NB4 (cell line): Measurements from ENCODE around the gene CTAGE9.

Experiments used
- DNase-seq: peaks from one replicate; pipeline ENCODE4 v3.0.0; 2010; ENCODE audit warnings: low read depth
- H3K4me3 ChIP-seq: one replicate; pipeline ENCODE4 v1.5.1; 2011; ENCODE audit warnings: mild to moderate bottlenecking, low read depth, low read length, moderate library complexity
- CTCF ChIP-seq: IDR thresholded peaks from one replicate; pipeline ENCODE4 v1.5.1; 2012; ENCODE audit warnings: low read depth, low read length
- MAX ChIP-seq: IDR thresholded peaks from 2 replicates; pipeline ENCODE4 v1.6.1; 2011; ENCODE audit warnings: low read depth, low read length
- MYC ChIP-seq: IDR thresholded peaks from 2 replicates; pipeline ENCODE4 v1.6.1; 2011; ENCODE audit warnings: low read depth, low read length
- POLR2A ChIP-seq: IDR thresholded peaks from 2 replicates; pipeline ENCODE4 v1.6.1; 2011; ENCODE audit warnings: mild to moderate bottlenecking; ENCODE audit not compliant: insufficient read length; ENCODE audit errors: extremely low read depth

Gene CTAGE9

DNA sequence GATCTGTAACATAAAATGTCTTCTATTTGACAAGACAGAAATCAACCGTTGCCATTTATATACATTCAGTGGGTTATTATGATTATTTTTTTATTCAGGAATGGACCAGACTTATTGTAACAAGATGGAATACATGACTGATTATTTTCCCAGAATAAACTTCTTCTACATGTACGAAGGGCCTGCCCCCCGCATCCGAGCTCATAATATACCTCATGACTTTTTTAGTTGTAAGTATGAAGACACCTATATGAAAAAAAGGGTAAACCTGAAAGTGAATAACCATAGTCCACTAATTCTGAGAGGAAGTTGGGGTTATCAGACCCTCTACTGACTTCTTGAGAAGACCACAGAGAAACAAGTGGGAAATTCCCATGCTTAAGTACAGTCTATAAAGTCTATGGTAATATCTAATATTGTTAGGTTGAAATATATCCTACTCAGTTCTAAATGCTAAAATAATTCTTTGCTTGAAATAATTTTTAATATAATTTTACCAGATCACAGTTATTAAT is 25.5 kb downstream of the CTAGE9 start:
- no peak overlapping the region for H3K4me3 ChIP-seq
- DNase-seq, result no peak
- no peak for TF ChIP-seq CTCF
- no peak for TF ChIP-seq MYC
- no peak for TF ChIP-seq MAX
- no peak for TF ChIP-seq POLR2A

GRCh38 chr6:131683479-131683878 is 27.3 kb downstream of the CTAGE9 start:
- no peak for DNase-seq
- H3K4me3 ChIP-seq, result no peak overlapping the region
- TF ChIP-seq POLR2A, result no peak
- TF ChIP-seq MAX, result no peak
- no peak for TF ChIP-seq CTCF
- no peak for TF ChIP-seq MYC

DNA sequence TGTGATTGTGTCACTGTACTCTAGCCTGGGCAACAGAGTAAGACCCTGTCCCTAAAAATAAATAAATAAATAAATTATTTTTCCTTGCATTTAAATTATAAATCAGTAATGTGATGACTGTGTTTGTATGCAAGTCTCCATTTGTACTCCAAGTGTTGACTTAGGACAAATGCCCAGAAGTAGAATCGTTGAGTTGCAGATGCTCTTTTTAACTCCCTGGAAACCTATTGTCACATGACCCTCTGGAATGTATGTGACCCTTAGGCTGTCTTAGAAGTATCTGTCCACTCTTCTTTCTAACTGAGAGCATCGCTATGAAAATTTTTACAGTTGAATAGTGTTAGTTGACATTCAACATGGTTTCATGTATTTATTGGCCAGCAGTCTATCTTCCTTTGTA is 28.4 kb downstream of the CTAGE9 start:
- TF ChIP-seq CTCF (no peak), MAX (no peak), POLR2A (no peak), MYC (no peak)
- no peak overlapping the region for H3K4me3 ChIP-seq
- no peak for DNase-seq

GRCh38 chr6:131681585-131681984 is 29.2 kb downstream of the CTAGE9 start:
- no peak overlapping the region for H3K4me3 ChIP-seq
- TF ChIP-seq POLR2A (no peak), CTCF (no peak), MAX (no peak), MYC (no peak)
- no peak for DNase-seq

DNA sequence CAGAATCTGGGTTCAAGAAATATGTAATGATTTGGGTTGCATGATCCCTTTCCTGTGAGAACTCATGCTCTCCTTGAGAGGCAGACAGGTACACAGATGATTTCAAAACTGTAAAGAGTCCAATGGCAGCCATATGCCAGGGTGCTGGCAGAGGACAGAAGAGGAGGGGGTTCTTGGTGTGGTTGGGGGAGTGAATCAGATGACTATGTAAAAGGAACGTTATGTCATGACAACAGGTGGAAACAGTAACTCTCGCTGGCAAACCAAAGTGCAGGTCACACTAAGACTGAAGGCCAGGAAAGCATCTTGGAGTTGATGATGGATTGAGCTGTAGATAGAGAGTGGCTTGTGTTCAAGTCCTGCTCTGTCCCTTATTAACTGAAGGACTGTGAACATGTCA is 29.9 kb downstream of the CTAGE9 start:
- H3K4me3 ChIP-seq, result no peak overlapping the region
- DNase-seq, result no peak
- TF ChIP-seq CTCF (no peak), MYC (no peak), MAX (no peak), POLR2A (no peak)

DNA sequence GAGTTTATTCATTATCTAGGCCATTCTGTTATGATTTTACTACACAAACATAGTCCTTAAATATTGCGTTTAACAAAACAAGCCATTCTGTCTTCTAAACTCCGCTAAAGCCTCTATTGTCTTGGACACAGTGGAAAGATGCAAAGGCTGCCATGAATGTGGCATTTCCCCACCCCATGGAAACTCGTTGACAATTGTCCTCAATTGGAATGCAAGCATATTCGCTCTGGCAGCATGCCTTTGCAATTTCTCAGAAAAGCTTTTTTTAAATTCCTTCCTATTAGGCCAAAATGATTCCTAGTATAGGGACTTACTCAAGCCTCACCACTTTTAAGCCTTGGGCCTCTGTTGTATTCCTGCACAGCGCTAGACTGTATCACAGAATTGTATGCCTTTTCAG is 32.4 kb downstream of the CTAGE9 start:
- H3K4me3 ChIP-seq, result no peak overlapping the region
- no peak for TF ChIP-seq MYC
- no peak for TF ChIP-seq CTCF
- no peak for TF ChIP-seq MAX
- no peak for TF ChIP-seq POLR2A
- no peak for DNase-seq
